NCI-H2171 (cell line): ENCODE measurements around the gene SLC40A1.

Experiments used
- DNase-seq: peaks from one replicate; lab custom pipeline; 2025; lab: John Stamatoyannopoulos, UW

The SLC40A1 gene

DNA sequence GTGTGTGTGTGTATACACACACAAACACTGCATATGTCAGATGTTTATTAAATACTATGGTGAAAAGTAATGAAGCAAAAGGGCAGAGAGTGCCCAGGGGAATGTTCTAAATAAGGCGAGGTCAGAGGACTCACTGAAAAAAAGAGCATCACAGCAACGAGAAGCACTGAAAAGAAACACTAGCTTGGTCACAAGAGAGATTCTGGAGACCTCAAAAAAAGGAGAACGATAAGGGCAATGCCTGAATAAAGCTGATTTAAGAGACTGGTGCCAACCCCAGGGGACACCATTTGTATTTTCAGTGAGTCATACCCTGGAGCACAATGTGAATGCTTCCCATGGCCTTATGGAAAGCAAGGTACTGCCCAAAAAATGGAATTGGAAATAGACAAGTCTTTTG lies 14.5 kb downstream of the SLC40A1 start:
- DNase-seq = no peak

DNA sequence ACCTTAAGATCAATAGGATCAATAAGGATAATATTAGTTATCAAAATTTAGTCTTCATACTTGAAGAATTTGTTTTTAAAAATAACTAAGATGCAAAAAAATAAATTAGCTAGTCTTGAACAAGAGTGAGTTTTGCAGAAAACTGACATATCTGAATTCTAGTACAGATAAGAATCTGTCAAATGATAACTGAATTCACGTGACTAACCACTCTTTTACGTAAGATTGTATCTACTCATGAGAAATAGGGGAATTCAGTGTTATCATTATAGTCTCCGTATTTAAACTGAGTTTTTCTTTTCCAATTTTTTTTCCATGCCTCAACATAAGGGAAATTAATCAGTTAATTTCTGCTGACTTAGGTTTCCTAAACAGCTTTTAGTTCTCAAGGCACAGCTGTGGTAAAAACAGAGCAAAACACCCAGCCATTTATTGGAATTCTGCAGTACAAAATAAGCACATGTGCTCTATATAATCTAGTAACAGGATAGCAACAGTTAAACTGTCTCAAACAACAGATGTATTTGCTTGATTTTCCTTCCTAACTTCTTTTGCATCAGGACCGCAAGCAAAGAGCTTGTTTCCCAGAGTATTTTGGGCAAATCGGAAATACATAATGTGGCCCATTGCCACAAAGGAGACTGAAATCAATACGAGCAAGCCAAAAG lies 19.1 kb downstream of the SLC40A1 start:
- no peak for DNase-seq

DNA sequence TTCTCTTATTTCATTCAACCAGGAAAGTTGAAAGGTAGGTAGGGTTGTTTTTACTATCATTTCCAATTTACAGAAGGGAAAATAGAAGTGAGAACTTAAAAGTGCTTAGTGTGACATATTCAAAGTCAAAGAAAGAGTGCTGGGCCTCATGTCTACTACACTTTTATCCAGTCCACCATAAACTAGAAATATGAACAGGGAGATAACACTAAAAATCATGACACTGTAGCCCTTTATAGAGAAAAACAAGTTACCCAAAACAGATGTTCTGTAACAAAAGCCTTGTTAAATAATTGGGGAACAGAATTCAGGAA lies 20.4 kb downstream of the SLC40A1 start:
- DNase-seq = no peak

DNA sequence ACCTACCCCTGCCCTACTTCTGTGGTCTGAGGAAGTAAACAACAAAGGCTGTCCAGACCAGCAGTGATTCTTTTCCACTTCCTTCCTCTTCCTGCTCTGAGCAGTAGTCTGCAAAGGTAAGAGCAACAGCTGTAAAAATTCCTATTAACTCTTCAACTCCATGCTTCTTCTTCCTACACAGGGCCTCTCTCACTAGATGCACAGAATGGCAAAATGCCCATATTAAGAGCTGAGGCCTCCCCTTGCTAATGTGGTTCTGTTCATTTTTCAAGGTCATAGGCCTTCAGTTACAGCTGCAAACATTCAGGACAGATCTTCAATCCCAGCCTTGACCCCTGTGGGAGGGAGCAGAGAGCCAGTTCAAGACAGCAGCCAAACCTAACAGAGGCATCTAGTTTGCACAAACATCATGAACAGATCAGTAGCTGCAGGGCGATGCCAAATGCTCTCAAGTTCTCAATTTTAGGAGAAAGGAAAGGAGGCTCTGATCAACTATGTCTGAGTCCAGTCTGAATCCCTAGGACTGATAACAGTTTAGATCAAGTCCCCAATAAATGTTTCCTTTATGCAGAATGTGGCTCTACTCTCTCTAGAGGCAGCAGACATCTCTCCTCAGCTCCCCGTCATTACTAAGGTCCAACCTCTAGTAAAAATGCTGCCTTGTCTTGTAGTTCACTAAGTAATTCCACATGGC lies 20.9 kb downstream of the SLC40A1 start:
- no peak for DNase-seq

DNA sequence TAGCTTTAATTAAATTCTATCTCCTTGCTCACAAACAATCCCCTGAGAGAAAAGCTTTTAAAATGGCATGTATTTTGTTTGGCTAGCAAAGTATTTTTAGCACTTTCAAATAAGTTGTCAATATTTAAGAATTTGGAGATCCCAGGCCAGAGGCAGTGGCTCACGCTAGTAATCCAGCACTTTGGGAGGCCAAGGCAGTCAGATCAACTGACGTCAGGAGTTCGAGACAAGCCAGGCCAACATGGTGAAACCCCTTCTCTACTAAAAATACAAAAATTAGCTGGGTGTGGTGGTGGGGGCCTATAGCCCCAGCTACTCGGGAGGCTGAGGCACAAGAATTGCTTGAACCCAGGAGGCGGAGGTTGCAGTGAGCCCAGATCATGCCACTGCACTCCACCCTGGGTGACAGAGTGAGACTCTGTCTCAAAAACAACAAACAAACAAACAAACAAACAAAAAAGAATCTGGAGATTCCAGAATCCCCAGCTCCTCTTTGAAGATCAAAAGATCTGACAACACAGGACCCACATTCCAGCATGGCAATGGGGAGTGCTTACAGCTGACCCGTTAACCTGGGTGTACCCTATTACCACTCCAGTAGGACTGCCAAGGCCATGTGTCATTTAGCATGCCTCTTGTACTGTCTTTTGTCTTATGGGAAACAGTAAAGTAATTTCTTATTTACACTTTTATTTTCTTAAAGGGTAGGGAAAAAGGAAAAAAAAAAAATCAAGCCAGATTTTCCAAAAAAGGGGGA lies 21.9 kb downstream of the SLC40A1 start:
- no peak for DNase-seq

DNA sequence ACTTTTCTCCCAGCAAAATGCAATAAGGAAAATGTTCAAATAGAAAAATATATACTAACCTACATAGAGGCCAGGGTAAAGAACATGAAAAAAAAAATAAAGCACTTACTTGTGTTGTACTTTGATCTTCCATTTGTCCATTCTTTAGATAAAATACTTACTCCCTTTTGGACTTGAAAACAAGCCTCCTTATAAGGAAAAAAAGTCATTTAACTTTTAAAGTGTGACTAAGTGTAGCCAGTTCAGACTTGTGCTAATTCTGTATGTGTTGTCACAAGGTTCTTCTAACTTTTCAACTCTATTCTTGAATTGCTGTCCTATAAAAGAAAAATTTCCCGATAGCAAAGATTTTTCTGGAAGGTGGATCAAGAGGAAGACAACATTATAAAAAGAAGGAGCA lies 23.2 kb downstream of the SLC40A1 start:
- DNase-seq = no peak

DNA sequence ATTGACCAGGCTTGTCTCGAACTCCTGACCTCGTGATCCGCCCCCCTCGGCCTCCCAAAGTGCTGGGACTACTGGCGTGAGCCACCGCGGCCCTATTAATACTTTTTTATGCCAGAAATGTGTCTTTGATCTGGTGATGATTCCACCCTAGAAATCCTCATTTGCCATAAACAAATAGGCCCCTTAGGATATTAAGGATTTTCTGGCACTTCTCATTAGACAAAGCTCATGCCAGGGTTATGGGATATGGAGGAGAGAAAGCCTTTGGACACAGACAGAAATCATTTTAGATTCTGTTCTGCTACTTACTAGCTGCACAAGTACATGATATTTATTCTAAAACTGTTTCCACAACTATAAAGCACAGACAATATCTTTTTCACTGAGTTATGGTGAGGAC lies 24.1 kb downstream of the SLC40A1 start:
- no peak for DNase-seq

DNA sequence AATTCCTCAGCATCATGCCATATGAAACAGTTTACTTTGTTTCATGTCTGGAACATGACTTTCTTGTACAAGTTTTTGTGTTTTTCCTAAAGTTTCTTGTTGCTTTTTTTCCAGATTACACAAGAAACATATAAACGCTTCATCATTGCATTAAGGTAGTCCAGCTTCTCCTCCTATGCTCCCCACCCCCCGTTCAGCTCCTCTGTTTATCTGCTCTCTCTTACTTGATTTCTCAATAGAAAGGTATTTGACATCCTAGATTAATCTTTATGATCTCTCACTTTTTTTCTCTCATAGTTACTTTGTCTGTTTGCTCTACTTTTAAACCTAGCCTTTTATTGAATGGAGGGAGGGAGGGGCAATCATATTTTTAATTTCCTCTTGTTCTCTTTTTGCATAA lies 25.4 kb downstream of the SLC40A1 start:
- DNase-seq = no peak

DNA sequence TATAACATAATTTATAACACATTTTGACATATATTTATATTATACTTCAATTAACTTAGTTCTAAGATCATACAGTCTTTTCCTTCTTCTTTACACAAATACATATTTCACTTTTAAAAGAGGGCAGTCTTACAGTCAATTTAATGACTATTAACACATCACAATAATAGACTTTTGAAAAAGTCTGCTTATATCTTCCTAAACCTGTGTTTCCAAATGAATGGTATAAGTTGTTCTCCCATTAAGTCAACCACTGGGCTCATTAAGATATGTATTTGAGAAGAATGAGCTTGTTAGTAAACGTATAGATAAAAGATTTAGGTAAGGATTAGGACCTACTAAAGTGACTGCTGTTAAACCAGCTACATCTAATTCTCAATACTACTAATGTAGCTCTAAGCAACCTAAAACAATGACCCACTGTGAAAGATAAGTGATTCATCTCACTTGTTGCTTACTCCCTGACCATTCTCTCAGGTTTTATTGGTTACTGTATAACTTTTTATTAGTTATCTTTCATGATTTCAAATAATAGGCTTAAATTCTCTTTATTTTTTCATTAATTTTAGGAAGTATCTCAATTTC lies 27.0 kb downstream of the SLC40A1 start:
- DNase-seq = no peak

DNA sequence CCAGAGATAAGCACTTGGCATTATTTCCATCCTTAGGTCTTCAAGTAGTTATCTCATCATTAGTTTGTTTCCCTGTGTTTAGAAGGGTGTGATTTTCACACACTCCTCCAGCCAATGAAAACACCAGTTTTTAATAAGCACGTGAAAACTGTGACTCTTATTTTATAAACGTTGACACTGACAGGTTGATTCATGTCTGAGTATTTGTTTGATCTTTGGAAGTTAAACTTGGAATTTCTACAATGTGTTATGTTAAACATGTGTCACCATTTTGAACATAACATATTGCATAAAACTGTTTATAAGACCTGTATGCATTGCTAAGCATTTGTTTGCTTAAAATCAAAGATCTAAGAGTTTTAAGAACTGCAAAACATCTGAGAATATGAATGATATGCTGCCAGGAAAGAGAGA lies 27.6 kb downstream of the SLC40A1 start:
- DNase-seq = no peak

DNA sequence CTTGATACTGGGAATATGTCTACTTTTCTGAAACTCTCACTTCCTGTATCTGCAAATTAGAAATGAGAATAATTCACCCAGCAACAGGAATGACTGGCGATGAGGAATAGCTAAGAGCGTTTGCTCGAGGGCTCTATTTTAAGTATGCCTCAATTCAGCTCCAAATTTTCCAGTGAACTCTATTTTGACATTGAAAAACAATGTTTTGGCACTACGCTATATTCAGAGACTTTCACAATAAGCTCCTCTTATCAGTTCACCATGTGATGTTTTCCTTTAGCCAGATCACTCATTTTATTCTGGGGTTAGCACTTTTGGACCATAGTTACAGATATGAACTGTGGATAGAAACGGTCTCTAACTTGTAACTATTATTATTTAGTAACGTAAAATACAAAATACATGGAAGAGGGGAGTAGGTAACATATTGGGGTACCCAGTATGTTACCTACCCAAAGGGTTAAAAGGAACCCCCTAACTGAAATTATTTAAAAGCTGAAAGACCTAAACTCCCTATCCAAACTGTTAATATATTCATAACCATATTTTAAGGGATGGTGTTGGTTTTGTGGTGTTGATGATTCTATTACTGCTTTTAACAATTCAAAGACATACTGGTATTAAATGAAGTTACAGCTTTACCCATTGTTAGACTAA lies 28.1 kb downstream of the SLC40A1 start:
- DNase-seq = no peak

DNA sequence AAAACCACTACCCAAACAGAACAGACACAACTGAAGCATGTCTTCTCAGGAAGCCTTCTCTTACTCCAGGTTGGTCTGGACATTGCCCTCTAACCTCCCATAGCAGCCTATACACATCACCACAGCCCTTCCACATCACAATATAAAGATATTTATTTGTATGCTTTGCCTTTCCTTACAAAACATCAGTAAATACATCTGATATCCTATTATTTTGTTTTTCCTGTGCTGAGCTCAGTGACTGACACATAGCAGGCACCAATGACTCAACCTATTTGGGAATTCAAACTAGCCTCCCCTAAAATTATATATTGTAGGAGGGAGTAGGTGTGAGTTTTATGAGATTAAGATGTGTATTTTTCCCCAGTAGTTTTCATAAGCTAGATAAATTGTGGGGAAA lies 28.8 kb downstream of the SLC40A1 start:
- no peak for DNase-seq

DNA sequence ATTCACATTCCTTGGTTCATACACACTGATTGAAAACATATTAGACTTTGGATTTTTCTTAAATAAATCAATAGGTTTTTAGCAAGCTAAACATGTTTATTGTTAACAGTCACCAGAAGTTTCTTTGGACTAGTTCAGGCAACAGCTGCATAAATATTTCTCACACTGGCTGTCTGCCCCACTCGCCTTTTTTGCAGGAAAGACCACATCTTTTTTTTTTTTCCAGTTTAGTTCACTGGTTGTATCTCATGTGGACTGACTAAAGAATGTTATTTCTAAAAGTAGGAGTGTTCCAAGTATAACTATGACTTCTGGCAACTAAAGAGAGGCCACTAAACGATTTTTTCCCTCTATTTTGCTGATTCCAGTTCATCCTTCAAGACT lies 31.1 kb downstream of the SLC40A1 start:
- no peak for DNase-seq

DNA sequence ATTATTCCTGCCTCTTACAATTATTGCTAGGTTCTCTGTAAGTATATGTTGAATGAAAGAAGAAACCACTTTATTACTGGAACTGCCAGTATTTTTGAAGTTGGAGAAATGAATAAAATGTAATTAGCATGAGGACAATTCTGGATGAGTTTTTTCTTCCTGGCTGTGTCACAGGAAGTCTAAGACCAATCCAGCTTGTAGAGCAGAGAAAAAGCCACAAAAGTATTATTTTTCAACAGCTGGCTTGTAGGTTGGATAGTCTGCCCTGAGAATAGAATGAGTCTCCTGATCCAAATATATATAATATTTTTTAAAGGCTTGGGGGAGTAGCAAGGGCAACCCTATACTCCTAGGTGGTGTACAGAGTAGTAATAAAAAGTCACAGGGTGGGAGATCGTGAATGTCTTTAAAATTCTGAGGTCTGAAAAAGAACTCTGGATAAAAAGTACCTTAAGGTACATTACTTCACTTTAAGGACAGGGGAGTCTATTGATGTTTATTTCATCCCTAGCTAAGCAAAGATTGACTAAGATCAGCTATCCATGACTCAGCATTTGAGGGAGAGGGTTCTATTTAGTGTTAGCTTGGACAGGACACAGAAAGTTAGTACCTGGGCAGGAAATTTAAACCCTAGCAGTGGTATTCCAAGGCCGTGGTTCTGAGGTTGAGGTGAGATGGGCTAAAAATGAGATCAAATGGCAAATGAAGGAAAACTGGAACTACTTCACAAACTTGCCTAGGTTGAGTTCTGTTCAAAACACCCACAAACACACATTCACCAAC lies 31.7 kb downstream of the SLC40A1 start:
- no peak for DNase-seq

DNA sequence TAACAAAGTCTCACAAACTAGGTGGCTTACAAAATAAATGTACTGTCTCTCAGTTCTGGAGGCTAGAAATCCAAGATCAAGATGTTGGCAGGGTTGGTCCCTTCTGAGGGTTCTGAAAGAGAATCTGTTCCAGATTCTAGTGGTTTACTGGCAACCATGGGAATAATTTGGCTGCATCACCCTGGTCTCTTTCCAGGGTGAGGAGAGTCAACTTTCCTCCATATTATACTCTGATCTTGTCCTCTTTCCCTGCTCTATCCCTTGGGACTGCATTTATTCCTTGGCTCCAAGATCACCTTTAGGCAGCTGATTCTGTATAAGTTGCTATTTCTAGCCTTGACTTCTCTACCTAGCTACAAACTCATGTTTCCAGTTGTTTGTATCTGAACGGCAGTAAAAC lies 35.2 kb downstream of the SLC40A1 start:
- DNase-seq = no peak

DNA sequence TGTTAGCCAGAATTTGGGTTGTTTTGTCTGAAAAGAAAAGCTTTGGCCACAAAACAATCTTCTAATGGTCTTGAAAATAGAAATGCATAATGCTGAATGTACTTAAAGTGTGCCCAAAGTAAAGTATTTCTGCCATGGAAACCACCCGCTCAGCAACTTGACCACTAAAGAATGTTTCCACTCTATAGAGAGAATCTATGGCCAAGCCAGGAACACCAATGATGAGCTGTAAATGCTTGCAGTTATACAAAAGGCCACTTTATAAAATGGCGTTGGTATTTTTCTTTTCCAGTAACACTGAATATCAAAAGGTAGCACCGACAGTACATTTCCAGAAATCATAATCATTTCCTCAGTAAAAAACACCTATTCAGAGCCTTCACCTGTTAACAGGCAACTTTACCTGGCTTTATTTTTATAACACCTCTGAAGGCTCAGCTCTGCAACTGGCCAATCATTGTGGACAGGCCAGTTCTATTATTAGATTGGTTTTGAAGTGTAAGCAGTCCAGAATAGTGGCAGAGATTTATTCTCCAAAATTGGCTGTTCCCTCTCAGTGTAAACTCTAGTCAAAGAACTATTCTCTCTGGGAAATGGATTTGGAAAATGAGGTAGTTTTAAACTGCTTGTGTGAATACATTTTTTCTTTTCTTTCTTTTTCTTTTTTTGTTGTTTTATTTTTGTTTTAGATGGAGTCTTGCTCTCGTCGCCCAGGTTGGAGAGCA lies 36.1 kb downstream of the SLC40A1 start:
- no peak for DNase-seq

DNA sequence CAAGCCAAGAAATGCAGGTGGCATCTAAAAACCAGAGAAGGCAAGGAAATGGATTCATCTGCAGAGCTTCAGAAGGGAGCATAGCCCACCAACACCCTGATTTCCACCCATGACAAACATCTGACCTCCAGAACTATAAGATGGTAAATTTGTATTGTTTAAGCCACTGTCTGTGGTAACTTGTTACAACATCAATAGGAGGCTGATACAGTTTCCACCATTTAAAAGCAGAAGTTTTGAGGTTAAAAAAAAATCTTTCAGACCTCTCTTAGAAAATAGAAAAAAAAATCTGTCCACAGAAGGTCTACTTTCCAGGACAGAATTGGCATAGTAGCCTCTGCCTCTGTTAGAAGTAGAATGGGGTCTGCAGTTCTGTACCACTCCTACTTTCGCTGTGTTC lies 37.2 kb downstream of the SLC40A1 start:
- DNase-seq = no peak

DNA sequence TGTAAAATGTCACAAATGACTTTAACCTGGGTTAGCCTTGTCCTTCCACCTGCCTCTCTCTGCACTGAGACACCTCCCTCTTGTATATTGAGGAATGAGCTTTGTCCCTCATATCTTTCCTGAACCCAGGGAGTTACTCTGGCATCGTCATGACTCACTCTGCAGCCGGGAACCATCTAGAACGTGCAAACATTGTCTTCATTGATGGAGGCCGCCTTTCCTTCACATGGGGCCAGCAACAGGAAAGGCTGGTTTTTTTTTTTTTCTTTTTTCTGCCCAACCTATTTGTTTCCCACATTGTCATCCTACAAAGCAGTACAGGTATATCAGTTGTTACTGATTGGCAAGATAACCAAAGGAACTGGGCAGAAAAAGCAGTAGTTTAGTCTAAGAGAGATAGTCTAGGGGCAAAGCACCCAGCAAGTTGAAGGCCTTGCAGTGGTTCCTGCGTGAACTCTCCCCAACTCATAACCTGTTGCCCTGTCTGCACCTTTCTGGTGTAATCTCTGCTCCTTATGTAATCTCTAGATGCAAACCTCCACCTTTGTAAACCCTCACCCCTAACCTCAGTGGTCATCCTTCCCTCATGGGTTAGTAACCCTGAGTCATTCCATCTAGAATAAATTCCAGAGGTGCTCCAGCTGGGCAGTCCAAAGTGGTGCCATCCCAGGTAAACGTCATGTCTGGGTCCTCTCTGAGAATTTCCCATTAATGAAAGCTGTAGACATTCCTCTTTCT lies 38.3 kb downstream of the SLC40A1 start:
- DNase-seq = no peak

DNA sequence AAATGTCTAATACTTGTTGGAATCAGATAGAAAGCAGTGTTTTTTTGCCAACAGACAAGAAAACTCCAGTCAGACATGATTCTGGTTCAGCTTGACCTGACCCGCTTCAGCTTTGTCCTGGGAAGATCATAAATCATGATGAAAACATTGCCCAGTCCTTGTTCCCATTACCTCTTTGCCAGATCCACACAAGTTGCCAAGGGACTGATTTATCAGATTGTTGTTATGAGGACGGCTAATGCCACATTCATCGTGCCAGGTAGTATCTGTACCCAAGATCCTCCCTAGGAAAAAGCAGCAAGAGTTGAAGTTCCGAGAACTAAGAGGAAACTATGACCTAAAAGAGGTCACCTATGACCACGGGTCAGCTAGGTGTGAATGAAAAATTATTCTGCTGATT lies 39.0 kb downstream of the SLC40A1 start:
- no peak for DNase-seq

DNA sequence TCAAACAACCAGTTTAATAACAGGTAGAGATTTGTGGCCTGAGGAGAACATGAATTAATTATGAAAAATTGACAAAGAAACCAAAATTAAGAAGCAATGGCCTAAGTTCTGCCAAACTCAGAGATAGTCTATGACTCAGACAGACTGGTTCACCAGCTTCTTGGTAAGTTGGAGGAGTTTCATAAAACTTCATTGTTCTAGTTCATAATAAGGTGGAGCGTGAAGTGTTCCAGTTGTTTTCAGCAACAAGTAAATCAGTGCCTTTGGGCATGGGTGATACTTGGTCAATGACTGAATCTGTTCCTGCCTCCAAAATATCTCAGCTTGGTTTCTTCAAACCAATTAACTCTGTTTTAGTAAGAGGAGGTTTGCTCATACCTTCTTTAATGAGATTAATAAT lies 40.0 kb downstream of the SLC40A1 start:
- DNase-seq = no peak
